Left ventricle myocardium inferior (tissue), 1 donor: ENCODE data around the gene MYO9A. TPM values are rescaled to one million over a fixed set of nuclear protein-coding genes. Genes with fewer than 3 reads are reported as not detected.

Source experiments
- DNase-seq: peaks from one replicate; pipeline ENCODE4 v3.0.0-alpha.2; 2020
- H3K27ac ChIP-seq: fragments of 200-600 bp; replicated peaks from 2 replicates; pipeline ENCODE4 v1.8.0; 2021
- H3K27me3 ChIP-seq: fragments of 200-600 bp; 2 replicates; pipeline ENCODE4 v1.8.0; 2021; ENCODE audit warnings: low read depth
- H3K36me3 ChIP-seq: fragments of 200-600 bp; 2 replicates; pipeline ENCODE4 v1.8.0; 2021
- H3K4me1 ChIP-seq: fragments of 200-600 bp; 2 replicates; pipeline ENCODE4 v1.8.0; 2021
- H3K4me3 ChIP-seq: fragments of 200-600 bp; 2 replicates; pipeline ENCODE4 v1.8.0; 2021; ENCODE audit warnings: mild to moderate bottlenecking, moderate library complexity
- H3K9me3 ChIP-seq: fragments of 200-600 bp; replicated peaks from 2 replicates; pipeline ENCODE4 v1.8.0; 2021
- intact Hi-C: fragments of 100-400 bp; cut with micrococcal nuclease; formaldehyde crosslinking; loops from one replicate; pipeline ENCODE4 v1.11.0; 2022
- total RNA-seq: library from RNA; stranded (reverse); fragmentation: NEBNext Ultra II Directional; extraction: Animal tissue kit (Norgen Biotek cat#: 25700); gene quantifications from one replicate; pipeline ENCODE4 v1.2.1, GENCODE V29; 2021
- TF ChIP-seq, protein P1 (sequence below): fragments of 200-600 bp; IDR thresholded peaks from 2 replicates; pipeline ENCODE4 v1.8.0; 2021; ENCODE audit warnings: antibody characterized with exemption, mild to moderate bottlenecking, borderline replicate concordance
- donor health status: DM: no; HTN: yes; CAD: no; lungs with severe emphysema.

MYO9A gene
- total RNA-seq, 1 donor from 2014 or later, result 22.5 TPM

- TF ChIP-seq, protein P1, sequence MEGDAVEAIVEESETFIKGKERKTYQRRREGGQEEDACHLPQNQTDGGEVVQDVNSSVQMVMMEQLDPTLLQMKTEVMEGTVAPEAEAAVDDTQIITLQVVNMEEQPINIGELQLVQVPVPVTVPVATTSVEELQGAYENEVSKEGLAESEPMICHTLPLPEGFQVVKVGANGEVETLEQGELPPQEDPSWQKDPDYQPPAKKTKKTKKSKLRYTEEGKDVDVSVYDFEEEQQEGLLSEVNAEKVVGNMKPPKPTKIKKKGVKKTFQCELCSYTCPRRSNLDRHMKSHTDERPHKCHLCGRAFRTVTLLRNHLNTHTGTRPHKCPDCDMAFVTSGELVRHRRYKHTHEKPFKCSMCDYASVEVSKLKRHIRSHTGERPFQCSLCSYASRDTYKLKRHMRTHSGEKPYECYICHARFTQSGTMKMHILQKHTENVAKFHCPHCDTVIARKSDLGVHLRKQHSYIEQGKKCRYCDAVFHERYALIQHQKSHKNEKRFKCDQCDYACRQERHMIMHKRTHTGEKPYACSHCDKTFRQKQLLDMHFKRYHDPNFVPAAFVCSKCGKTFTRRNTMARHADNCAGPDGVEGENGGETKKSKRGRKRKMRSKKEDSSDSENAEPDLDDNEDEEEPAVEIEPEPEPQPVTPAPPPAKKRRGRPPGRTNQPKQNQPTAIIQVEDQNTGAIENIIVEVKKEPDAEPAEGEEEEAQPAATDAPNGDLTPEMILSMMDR, result no peak
- Histone ChIP-seq H3K9me3 (no peaks in the 10 kb centered on the region), H3K4me1 (peaks cover 25% of the 10 kb centered on the region), H3K27ac (no peak overlapping the region), H3K4me3 (no peak overlapping the region), H3K27me3 (no peaks in the 10 kb centered on the region), H3K36me3 (peaks cover 15% of the 10 kb centered on the region)
- intact Hi-C loops, result no loop called here
- DNase-seq, result no peak
These were observed 70.9 kb downstream of the MYO9A start for GRCh38 chr15:72047020-72047419.

- peaks cover 25% of the 10 kb centered on the region for H3K4me1 ChIP-seq
- no peak overlapping the region for H3K27ac ChIP-seq
- H3K36me3 ChIP-seq, result peaks cover 27% of the 10 kb centered on the region
- H3K27me3 ChIP-seq, result no peaks in the 10 kb centered on the region
- no peak for DNase-seq
- TF ChIP-seq, protein P1, result no peak
- intact Hi-C loops, result no loop called here
- no peak overlapping the region for H3K4me3 ChIP-seq
- no peaks in the 10 kb centered on the region for H3K9me3 ChIP-seq
These were observed 73.0 kb downstream of the MYO9A start for GRCh38 chr15:72044956-72045355.

DNA sequence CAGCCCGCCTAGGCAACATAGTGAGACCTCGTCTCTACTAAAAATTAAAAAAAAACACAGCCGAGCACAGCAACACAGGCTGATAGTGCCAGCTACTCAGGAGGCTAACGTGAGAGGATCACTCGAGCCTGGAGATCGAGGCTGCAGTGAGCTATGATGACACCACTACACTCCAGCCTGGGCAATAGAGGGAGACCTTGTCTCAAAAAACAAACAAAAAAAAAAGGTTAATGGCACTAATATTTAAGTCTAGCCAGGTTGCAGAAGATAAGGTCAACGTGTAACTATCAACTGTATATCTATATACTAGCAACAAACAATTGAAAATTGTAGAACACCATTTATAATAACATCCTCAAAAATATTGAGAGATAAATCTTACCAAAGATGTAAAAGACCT lies 75.1 kb downstream of the MYO9A start:
- H3K36me3 ChIP-seq, result peaks cover 27% of the 10 kb centered on the region
- intact Hi-C loops, result no loop called here
- DNase-seq, result no peak

DNA sequence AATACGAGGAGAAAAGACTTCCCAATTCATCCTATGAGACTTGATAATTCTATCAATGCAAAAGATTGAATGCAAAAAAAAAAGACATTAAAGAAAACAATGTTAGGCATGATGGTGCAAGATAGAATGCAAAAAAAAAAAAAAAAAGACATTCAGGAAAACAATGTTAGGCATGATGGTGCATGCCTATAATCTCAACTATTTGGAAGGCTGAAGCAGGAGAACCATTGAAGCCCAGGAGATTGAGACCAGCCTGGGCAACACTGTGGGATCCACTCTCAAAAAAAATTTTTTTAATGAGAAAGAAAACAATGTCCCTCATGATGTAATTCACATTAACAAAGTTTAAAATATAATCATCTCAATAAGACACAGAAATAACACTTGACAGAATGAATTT lies 75.9 kb downstream of the MYO9A start:
- Histone ChIP-seq H3K4me3 (no peak overlapping the region), H3K27ac (no peak overlapping the region), H3K36me3 (peaks cover 27% of the 10 kb centered on the region), H3K4me1 (peaks cover 2% of the 10 kb centered on the region), H3K27me3 (no peaks in the 10 kb centered on the region), H3K9me3 (peaks cover 5% of the 10 kb centered on the region)
- TF ChIP-seq, protein P1, result no peak
- intact Hi-C loops, result no loop called here
- DNase-seq, result no peak

More for the DNA sequence above, 75.1 kb downstream of the MYO9A start:
- H3K4me1 ChIP-seq, result peaks cover 8% of the 10 kb centered on the region
- H3K27ac ChIP-seq, result no peak overlapping the region
- TF ChIP-seq, protein P1, result no peak
- no peaks in the 10 kb centered on the region for H3K27me3 ChIP-seq
- no peaks in the 10 kb centered on the region for H3K9me3 ChIP-seq
- H3K4me3 ChIP-seq, result no peak overlapping the region

GRCh38 chr15:72037321-72037720 lies 80.6 kb downstream of the MYO9A start:
- H3K4me3 ChIP-seq, result no peak overlapping the region
- no peak overlapping the region for H3K27ac ChIP-seq
- peaks cover 28% of the 10 kb centered on the region for H3K4me1 ChIP-seq
- intact Hi-C loops, result no loop called here
- DNase-seq, result no peak
- H3K36me3 ChIP-seq, result peaks cover 13% of the 10 kb centered on the region
- H3K27me3 ChIP-seq, result no peaks in the 10 kb centered on the region
- H3K9me3 ChIP-seq, result peaks cover 9% of the 10 kb centered on the region
- TF ChIP-seq, protein P1, result no peak
